Psoas muscle (tissue), 8 donors: Measurements from ENCODE around the gene STEAP3. TPM values are rescaled to one million over a fixed set of nuclear protein-coding genes. Genes with fewer than 3 reads are reported as not detected.

ENCODE experiments used
- ATAC-seq, 4 donors: fragments of 200-7000 bp; cut with Tn5 transposase; one replicate each; pipeline ENCODE4 v1.9.1; 2020; ENCODE audit warnings: moderate library complexity in 3 of 4, mild to moderate bottlenecking in 2 of 4
- DNase-seq, 2 donors: peaks; one replicate each; pipeline ENCODE4 v3.0.0-alpha.2; 2020
- H3K27ac ChIP-seq: fragments of 200-600 bp; one replicate; pipeline ENCODE4 v1.8.0; 2022
- H3K27me3 ChIP-seq, 3 donors: fragments of 200-600 bp in 1 of 3; one replicate each; pipeline versions ENCODE4 v1.6.1 to v1.8.0; 2013 to 2022; ENCODE audit warnings: low read length in 2 of 3, mild to moderate bottlenecking in 2 of 3, moderate library complexity in 1 of 3; ENCODE audit not compliant: insufficient read depth in 3 of 3
- H3K36me3 ChIP-seq, 2 donors: fragments of 200-600 bp in 1 of 2; one replicate each; pipeline versions ENCODE4 v1.6.1 to v1.8.0; 2013 to 2022; ENCODE audit warnings: low read depth in 1 of 2, mild to moderate bottlenecking in 1 of 2, moderate library complexity in 1 of 2; ENCODE audit not compliant: insufficient read depth in 1 of 2
- H3K4me1 ChIP-seq: fragments of 200-600 bp; one replicate; pipeline ENCODE4 v1.8.0; 2022
- H3K4me3 ChIP-seq: fragments of 200-600 bp; one replicate; pipeline ENCODE4 v1.8.0; 2022; ENCODE audit warnings: mild to moderate bottlenecking
- H3K9me3 ChIP-seq: fragments of 200-600 bp; one replicate; pipeline ENCODE4 v1.8.0; 2022
- CTCF ChIP-seq: fragments of 200-600 bp; IDR thresholded peaks from one replicate; pipeline ENCODE4 v1.8.0; 2022; ENCODE audit warnings: antibody characterized with exemption
- WGBS, 3 donors: extraction: QIAGEN DNeasy Blood & Tissue Kit; methylation state at CpG; one replicate each; pipeline versions ENCODE4 v1.1.6 to v1.1.7; 2013; 5-methylcytosine and 5-hydroxymethylcytosine counted together
- intact Hi-C, 2 donors: fragments of 100-400 bp; cut with DNase I; formaldehyde crosslinking; loops; one replicate each; pipeline versions ENCODE4 v1.11.0 to v1.14.2; 2022
- polyA plus RNA-seq, 3 donors: library from polyadenylated mRNA; stranded (reverse); fragments of 200-250 nt; gene quantifications; one replicate each; pipeline ENCODE4 v1.2.3, GENCODE V29; 2013
- total RNA-seq, 4 donors: library from RNA; stranded (reverse); fragmentation: NEBNext Ultra II Directional in 2 of 4; extraction: Animal tissue kit (Norgen Biotek cat#: 25700) in 2 of 4; gene quantifications; one replicate each; pipeline versions ENCODE4 v1.2.1 to v1.2.4, GENCODE V29; 2021 to 2023
- donor health status: healthy with polysubstance abuse.
- donor health status: DM: no; HTN: no; CAD: no; lungs with moderate emphysema.
- donor health status: Bipolar disorder and iron deficiency.
- donor health status: healthy.
- donor health status: DM: yes; HTN: yes; CAD: no.
- donor health status: DM: no; HTN: no; CAD: no.
- donor health status: DM: no; HTN: no; CAD: no.
- donor health status: DM: yes; HTN: yes; CAD: no.

STEAP3 gene
- total and polyA plus RNA-seq, 7 donors = 8.6 to 47.4 (median 15.7) TPM

GRCh38 chr2:119290859-119291587 is 67.4 kb downstream of the STEAP3 start:
- peak; percentile 85 for TF ChIP-seq CTCF
- ATAC-seq (peak; percentile 83 to 85 (median 83)), DNase-seq (peak; percentile 74 to 86)
- intact Hi-C loops = loop anchor here (2.0 to 10.0 kb wide), 5 partner anchors 66 to 409 kb away; partner anchors contain the start of gene STEAP3 (in 1 of the 2)
- H3K27ac ChIP-seq = no peak overlapping the region
- no peak overlapping the region for H3K4me3 ChIP-seq
- H3K9me3 ChIP-seq = no peaks in the 10 kb centered on the region
- H3K36me3 ChIP-seq = no peaks in the 10 kb centered on the region
- 36 to 68% (median 58%) methylated on average over 15 of the region's 15 CpGs for WGBS, 3 donors
- peaks cover 12% of the 10 kb centered on the region for H3K4me1 ChIP-seq
- no peaks in the 10 kb centered on the region for H3K27me3 ChIP-seq

GRCh38 chr2:119291588-119292167 is 68.0 kb downstream of the STEAP3 start:
- no peaks in the 10 kb centered on the region for H3K36me3 ChIP-seq
- no peak for TF ChIP-seq CTCF
- no peak overlapping the region for H3K27ac ChIP-seq
- intact Hi-C loops = loop anchor here (2.0 to 10.0 kb wide), 5 partner anchors 67 to 409 kb away; partner anchors contain the start of gene STEAP3 (in 1 of the 2)
- DNase-seq = no peak
- ATAC-seq = no peak
- H3K9me3 ChIP-seq = no peaks in the 10 kb centered on the region
- no peaks in the 10 kb centered on the region for H3K27me3 ChIP-seq
- no peak overlapping the region for H3K4me3 ChIP-seq
- peaks cover 12% of the 10 kb centered on the region for H3K4me1 ChIP-seq
- 87 to 92% (median 91%) methylated on average over 8 of the region's 8 CpGs for WGBS, 3 donors

GRCh38 chr2:119292226-119292625 is 68.6 kb downstream of the STEAP3 start:
- Histone ChIP-seq H3K4me1 (peaks cover 12% of the 10 kb centered on the region), H3K27ac (no peak overlapping the region), H3K9me3 (no peaks in the 10 kb centered on the region), H3K27me3 (no peaks in the 10 kb centered on the region), H3K4me3 (no peak overlapping the region), H3K36me3 (no peaks in the 10 kb centered on the region)
- DNase-seq (no peak), ATAC-seq (no peak)
- 65 to 73% (median 70%) methylated on average over 8 of the region's 8 CpGs for WGBS, 3 donors
- intact Hi-C loops = loop anchor here (5.0 to 10.0 kb wide), 4 partner anchors 67 to 410 kb away; partner anchors contain the start of gene STEAP3 (in 1 of the 2)
- no peak for TF ChIP-seq CTCF

GRCh38 chr2:119293254-119293653 is 69.6 kb downstream of the STEAP3 start:
- Histone ChIP-seq H3K4me1 (peaks cover 12% of the 10 kb centered on the region), H3K36me3 (no peaks in the 10 kb centered on the region), H3K4me3 (no peak overlapping the region), H3K27ac (peak overlapping the region; percentile 57), H3K9me3 (no peaks in the 10 kb centered on the region), H3K27me3 (no peaks in the 10 kb centered on the region)
- TF ChIP-seq CTCF = no peak
- peak in 2 of 4 donors; percentile 29 to 57 for ATAC-seq
- intact Hi-C loops = loop anchor here (5.0 to 10.0 kb wide), 4 partner anchors 68 to 411 kb away; partner anchors contain the start of gene STEAP3 (in 1 of the 2)
- 96 to 100% (median 98%) methylated on average over 2 of the region's 2 CpGs for WGBS, 3 donors
- DNase-seq = no peak
